HFFc6 (cell line): ENCODE measurements around the gene PNPLA5. TPM values are rescaled to one million over a fixed set of nuclear protein-coding genes. Genes with fewer than 3 reads are reported as not detected.

Experiments used
- DNase-seq: peaks from one replicate; pipeline ENCODE4 v3.0.0-alpha.2; 2018
- H3K27ac Mint-ChIP-seq: 2 replicates; pipeline ENCODE4 v1.8.0; 2020; ENCODE audit warnings: mild to moderate bottlenecking, mixed read lengths
- H3K27me3 Mint-ChIP-seq: 2 replicates; pipeline ENCODE4 v1.8.0; 2021; ENCODE audit warnings: mild to moderate bottlenecking, moderate library complexity, mixed read lengths; ENCODE audit not compliant: insufficient read depth
- H3K36me3 Mint-ChIP-seq: 2 replicates; pipeline ENCODE4 v1.8.0; 2021; ENCODE audit warnings: low read depth, mixed read lengths
- H3K4me1 Mint-ChIP-seq: 2 replicates; pipeline ENCODE4 v1.8.0; 2020; ENCODE audit warnings: low read depth, mixed read lengths
- H3K4me3 Mint-ChIP-seq: 2 replicates; pipeline ENCODE4 v1.8.0; 2020; ENCODE audit warnings: mild to moderate bottlenecking, moderate library complexity, mixed read lengths
- H3K9me3 Mint-ChIP-seq: 2 replicates; pipeline ENCODE4 v1.8.0; 2020; ENCODE audit warnings: mild to moderate bottlenecking, mixed read lengths
- CTCF ChIP-seq: fragments of 200-600 bp; sonication (generic); IDR thresholded peaks from 2 replicates; pipeline ENCODE4 v1.5.0; 2021; ENCODE audit warnings: antibody characterized with exemption, mild to moderate bottlenecking
- total RNA-seq, 6 experiments: library from RNA; stranded (reverse); fragmentation: NEBNext Ultra II Directional; extraction: Animal tissue kit (Norgen Biotek cat#: 25700); gene quantifications; 2 replicates in 1 of 6; 3 replicates in 5 of 6; pipeline ENCODE4 v1.2.3, GENCODE V29; 2021

The PNPLA5 gene
- total RNA-seq, 6 experiments from 2014 or later, result not detected

- Mint-ChIP-seq H3K4me1 (peaks cover 34% of the 10 kb centered on the region), H3K27me3 (peaks cover 2% of the 10 kb centered on the region), H3K4me3 (no peak overlapping the region), H3K9me3 (no peaks in the 10 kb centered on the region), H3K36me3 (no peaks in the 10 kb centered on the region; the same call in 1 of the 2 replicates), H3K27ac (no peak overlapping the region)
- no peak for DNase-seq
- TF ChIP-seq CTCF, result no peak
Measured at GRCh38 chr22:43926349-43926710, 34.5 kb upstream of the PNPLA5 start.

- peak overlapping the region; percentile 82 for H3K4me3 Mint-ChIP-seq
- no peak for DNase-seq
Measured at GRCh38 chr22:43925433-43926348, 33.9 kb upstream of the PNPLA5 start.

GRCh38 chr22:43924877-43925276 is 33.1 kb upstream of the PNPLA5 start:
- Mint-ChIP-seq H3K9me3 (no peaks in the 10 kb centered on the region; the same call in 1 of the 2 replicates), H3K4me1 (peaks cover 45% of the 10 kb centered on the region), H3K36me3 (no peaks in the 10 kb centered on the region), H3K4me3 (peak overlapping the region; percentile 82), H3K27ac (peak overlapping the region; percentile 16; the same call in 1 of the 2 replicates), H3K27me3 (peaks cover 2% of the 10 kb centered on the region)
- no peak for DNase-seq
- no peak for TF ChIP-seq CTCF

More at GRCh38 chr22:43925433-43926348, 33.9 kb upstream of the PNPLA5 start:
- H3K4me1 Mint-ChIP-seq, result peaks cover 41% of the 10 kb centered on the region
- no peaks in the 10 kb centered on the region for H3K9me3 Mint-ChIP-seq
- peak overlapping the region; percentile 16; the same call in 1 of the 2 replicates for H3K27ac Mint-ChIP-seq
- H3K36me3 Mint-ChIP-seq, result no peaks in the 10 kb centered on the region
- no peak for TF ChIP-seq CTCF
- H3K27me3 Mint-ChIP-seq, result peaks cover 2% of the 10 kb centered on the region

- peak; percentile 79 for TF ChIP-seq CTCF
- Mint-ChIP-seq H3K27me3 (peaks cover 2% of the 10 kb centered on the region), H3K4me1 (peaks cover 55% of the 10 kb centered on the region), H3K27ac (peak within 1 kb of the TSS; percentile 79), H3K9me3 (peaks cover 6% of the 10 kb centered on the region; the same call in 1 of the 2 replicates), H3K4me3 (peak within 1 kb of the TSS; percentile 82), H3K36me3 (no peaks in the 10 kb centered on the region)
- peak; percentile 74 for DNase-seq
Measured at GRCh38 chr22:43923631-43924464, 32.0 kb upstream of the PNPLA5 start, which contains the start of gene PNPLA3. Gene PNPLA3 (plus strand): TSS chr22:43923805. CDS start chr22:43923912, 107 bp downstream.

GRCh38 chr22:43923191-43923590 is 31.4 kb upstream of the PNPLA5 start:
- Mint-ChIP-seq H3K9me3 (peaks cover 6% of the 10 kb centered on the region; the same call in 1 of the 2 replicates), H3K4me1 (peaks cover 62% of the 10 kb centered on the region)

More at GRCh38 chr22:43923191-43923590, 31.4 kb upstream of the PNPLA5 start:
- no peak for DNase-seq
- Mint-ChIP-seq H3K27me3 (no peaks in the 10 kb centered on the region; the same call in 1 of the 2 replicates), H3K4me3 (peak overlapping the region; percentile 73), H3K36me3 (no peaks in the 10 kb centered on the region), H3K27ac (peak overlapping the region; percentile 79)
- TF ChIP-seq CTCF, result no peak
